SU-DHL-6 (cell line): Measurements from ENCODE around the gene ZNF362.

Source experiments
- H2AFZ ChIP-seq: fragments of 200-600 bp; sonication (generic); 2 replicates; pipeline ENCODE4 v1.6.1; 2014; ENCODE audit warnings: low read depth, mild to moderate bottlenecking, moderate library complexity, mixed read lengths, antibody characterized with exemption, low read length; ENCODE audit not compliant: severe bottlenecking
- H3F3A ChIP-seq: fragments of 200-600 bp; shearing (Covaris generic); 2 replicates; pipeline ENCODE4 v1.6.0; 2016; ENCODE audit warnings: antibody characterized with exemption, mild to moderate bottlenecking; ENCODE audit not compliant: insufficient read depth
- H3K27ac ChIP-seq: fragments of 200-600 bp; sonication (generic); 2 replicates; pipeline ENCODE4 v1.5.1; 2016; ENCODE audit warnings: low read depth, mild to moderate bottlenecking, low read length, moderate library complexity, mixed read lengths
- H3K27me3 ChIP-seq: fragments of 200-600 bp; sonication (generic), shearing (Covaris generic); 2 replicates; pipeline ENCODE4 v1.6.0; 2014; ENCODE audit warnings: mild to moderate bottlenecking, low read length
- H3K36me3 ChIP-seq: fragments of 200-600 bp; sonication (generic); 2 replicates; pipeline ENCODE4 v1.6.1; 2014; ENCODE audit warnings: mild to moderate bottlenecking, low read length, mixed read lengths
- H3K4me2 ChIP-seq: fragments of 300-600, 200-600 bp; shearing (Covaris generic), sonication (generic); 2 replicates; pipeline ENCODE4 v1.6.0; 2014; ENCODE audit warnings: low read length, low read depth, mild to moderate bottlenecking; ENCODE audit not compliant: poor library complexity, severe bottlenecking
- H3K4me3 ChIP-seq: fragments of 200-600 bp; sonication (generic); 2 replicates; pipeline ENCODE4 v1.5.1; 2014; ENCODE audit warnings: antibody characterized with exemption, low read length, mild to moderate bottlenecking, mixed read lengths; ENCODE audit not compliant: insufficient read depth, poor library complexity, severe bottlenecking
- H3K79me2 ChIP-seq: fragments of 200-600 bp; sonication (generic); 2 replicates; pipeline ENCODE4 v1.6.1; 2014; ENCODE audit warnings: mild to moderate bottlenecking, low read length, moderate library complexity; ENCODE audit not compliant: insufficient read depth
- H3K9ac ChIP-seq: fragments of 200-600 bp; sonication (generic); 2 replicates; pipeline ENCODE4 v1.7.0; 2014; ENCODE audit warnings: mild to moderate bottlenecking, low read length
- H3K9me2 ChIP-seq: fragments of 200-600 bp; sonication (generic); replicated peaks from 2 replicates; pipeline ENCODE4 v1.6.1; 2014; ENCODE audit warnings: low read length; ENCODE audit not compliant: insufficient read depth
- H3K9me3 ChIP-seq: fragments of 200-600 bp; sonication (generic); 2 replicates; pipeline ENCODE4 v1.6.1; 2014; ENCODE audit warnings: low read length, mixed read lengths; ENCODE audit not compliant: insufficient read depth
- H4K20me1 ChIP-seq: fragments of 200-600 bp; sonication (generic); 2 replicates; pipeline ENCODE4 v1.6.1; 2014; ENCODE audit warnings: low read depth, mild to moderate bottlenecking, antibody characterized with exemption, low read length, moderate library complexity, mixed read lengths
- CTCF ChIP-seq: fragments of 200-600 bp; sonication (generic); IDR thresholded peaks from one replicate; pipeline ENCODE4 v1.5.1; 2017; ENCODE audit warnings: antibody characterized with exemption, mild to moderate bottlenecking, low read length, moderate library complexity; ENCODE audit not compliant: insufficient read depth, poor library complexity, severe bottlenecking
- EZH2phosphoT487 ChIP-seq: fragments of 200-600 bp; sonication (generic), shearing (Covaris generic); conservative IDR thresholded peaks from 2 replicates; pipeline ENCODE4 v1.6.1; 2018; ENCODE audit warnings: mild to moderate bottlenecking, antibody characterized with exemption, low read length, moderate library complexity, mixed read lengths

ZNF362 gene

GRCh38 chr1:33267468-33268205, 11.3 kb downstream of the ZNF362 start:
- Histone ChIP-seq H3K27me3 (no peaks in the 10 kb centered on the region), H3K79me2 (no peaks in the 10 kb centered on the region), H3K36me3 (no peaks in the 10 kb centered on the region), H3K27ac (no peak overlapping the region), H3K9ac (no peak overlapping the region), H2AFZ (no peak overlapping the region), H3K4me3 (no peak overlapping the region), H4K20me1 (no peaks in the 10 kb centered on the region), H3K9me3 (no peaks in the 10 kb centered on the region), H3K9me2 (no peaks in the 10 kb centered on the region), H3F3A (no peaks in the 10 kb centered on the region), H3K4me2 (no peak overlapping the region)
- TF ChIP-seq EZH2phosphoT487 (no peak), CTCF (no peak)

- Histone ChIP-seq H3K79me2 (no peaks in the 10 kb centered on the region), H3K27ac (no peak overlapping the region), H2AFZ (no peak overlapping the region), H3K9me3 (no peaks in the 10 kb centered on the region), H3K9ac (no peak overlapping the region), H3F3A (no peaks in the 10 kb centered on the region), H3K4me3 (no peak overlapping the region), H3K27me3 (no peaks in the 10 kb centered on the region), H3K9me2 (no peaks in the 10 kb centered on the region), H3K4me2 (no peak overlapping the region), H3K36me3 (no peaks in the 10 kb centered on the region), H4K20me1 (no peaks in the 10 kb centered on the region)
- no peak for TF ChIP-seq EZH2phosphoT487
- no peak for TF ChIP-seq CTCF
Measured at GRCh38 chr1:33268457-33268856, 12.2 kb downstream of the ZNF362 start.

- Histone ChIP-seq H3K9me3 (no peaks in the 10 kb centered on the region), H3K27ac (no peak overlapping the region), H3K4me3 (no peak overlapping the region), H3K27me3 (no peaks in the 10 kb centered on the region), H3K79me2 (no peaks in the 10 kb centered on the region), H4K20me1 (no peaks in the 10 kb centered on the region), H3K9ac (no peak overlapping the region), H3K4me2 (no peak overlapping the region), H3K36me3 (no peaks in the 10 kb centered on the region), H2AFZ (no peak overlapping the region), H3K9me2 (no peaks in the 10 kb centered on the region), H3F3A (no peaks in the 10 kb centered on the region)
- TF ChIP-seq CTCF (no peak), EZH2phosphoT487 (no peak)
Measured at GRCh38 chr1:33268927-33269610, 12.8 kb downstream of the ZNF362 start.
